DMS53 (cell line): ENCODE results near the gene TBC1D5.
"Not testable (repeated sequence)": the region's sequence is repeated elsewhere in the genome, so short reads cannot be mapped to it uniquely, and the experiment has no call there.

Source experiments
- DNase-seq: peaks from one replicate; lab custom pipeline; 2025; lab: John Stamatoyannopoulos, UW

Gene TBC1D5

DNA sequence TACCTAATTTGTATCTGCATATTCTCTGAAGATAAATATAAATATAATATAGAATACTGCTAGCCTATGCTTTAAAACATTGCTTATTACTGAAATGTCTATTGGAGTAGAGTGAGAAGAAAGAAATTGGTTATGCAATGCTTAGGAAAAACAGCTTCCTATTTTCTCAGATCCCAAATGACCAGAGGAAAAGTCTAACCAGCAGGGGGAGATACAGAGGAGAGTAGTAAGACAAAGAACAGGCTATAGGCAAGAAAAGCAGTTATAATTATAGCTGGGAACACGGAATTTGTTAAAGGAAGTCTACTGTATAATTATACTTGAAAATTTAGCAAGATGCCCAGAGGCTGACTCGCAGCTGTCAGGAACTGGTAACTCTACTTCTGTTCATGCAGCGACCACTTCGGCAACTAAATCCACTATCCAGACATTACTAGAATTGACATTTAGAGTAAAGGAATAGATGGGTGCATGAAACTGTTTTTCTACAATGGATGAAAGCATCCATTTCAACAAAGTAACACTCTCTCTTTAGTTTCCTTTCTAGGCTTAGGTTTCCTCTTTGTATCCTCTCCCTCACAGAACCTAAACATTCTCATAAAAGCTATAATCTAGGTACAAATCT, 97.2 kb downstream of the TBC1D5 start:
- DNase-seq, result peak; percentile 57

DNA sequence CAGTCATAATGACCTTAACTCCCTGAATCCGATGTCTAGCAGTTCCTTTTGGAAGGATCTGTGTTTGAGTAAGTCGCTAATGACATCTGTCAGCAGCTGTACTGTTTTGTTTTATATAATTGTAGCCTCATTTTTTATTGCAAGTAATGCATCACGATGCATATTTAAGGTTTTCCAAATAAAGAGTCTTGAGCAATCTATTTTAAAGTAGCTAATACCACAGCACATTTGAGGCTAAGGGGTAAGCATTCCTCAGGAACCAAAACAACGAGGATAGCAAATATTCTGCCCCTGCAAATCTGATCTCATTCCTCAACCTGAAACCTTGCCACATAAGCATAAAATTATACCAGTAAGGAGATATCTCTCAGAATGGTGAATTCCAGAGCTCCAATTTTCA, 98.7 kb downstream of the TBC1D5 start:
- DNase-seq, result no peak

- no peak for DNase-seq
These were observed 100.0 kb downstream of the TBC1D5 start for GRCh38 chr3:17642474-17642873.

DNA sequence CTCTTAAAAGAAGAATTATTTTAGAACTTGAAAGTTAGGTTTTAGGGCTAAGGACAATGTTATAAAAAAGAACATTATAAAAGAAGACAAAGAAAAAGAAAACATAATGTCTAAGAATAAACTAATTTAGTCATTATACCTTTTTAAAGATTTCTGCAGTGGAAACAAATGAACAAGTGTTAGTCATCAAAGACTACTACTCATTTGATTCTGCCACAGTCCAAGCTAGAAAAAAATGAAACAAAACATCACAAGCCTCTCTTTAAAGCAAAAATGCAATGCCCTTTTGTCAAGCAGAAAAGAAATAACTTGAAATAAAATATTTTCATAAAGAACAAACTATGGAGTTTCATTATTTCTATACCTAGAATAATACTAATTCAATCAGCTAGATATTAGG, 102.0 kb downstream of the TBC1D5 start:
- DNase-seq, result no peak

- peak; percentile 29 for DNase-seq
These were observed 102.7 kb downstream of the TBC1D5 start for GRCh38 chr3:17639765-17640164.

- DNase-seq, result peak; percentile 25
These were observed 103.2 kb downstream of the TBC1D5 start for GRCh38 chr3:17639257-17639656.

GRCh38 chr3:17638356-17638755, 104.1 kb downstream of the TBC1D5 start:
- DNase-seq, result no peak

DNA sequence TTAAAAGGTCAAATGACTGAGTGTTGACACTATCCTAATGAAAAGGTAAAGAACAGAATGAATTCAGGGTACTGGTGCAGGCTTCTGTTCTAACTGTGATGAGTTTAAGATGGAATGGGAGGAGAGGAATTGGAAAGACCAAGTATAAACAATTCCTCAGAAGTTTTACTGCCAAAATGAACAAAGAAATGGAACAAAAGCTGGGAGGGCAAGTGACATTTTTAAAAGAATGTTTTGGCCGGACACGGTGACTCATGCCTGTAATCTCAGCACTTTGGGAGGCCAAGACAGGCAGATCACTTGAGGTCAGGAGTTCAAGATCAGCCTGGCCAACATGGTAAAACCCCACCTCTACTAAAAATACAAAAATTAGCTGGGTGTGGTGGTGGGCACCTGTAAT, 106.8 kb downstream of the TBC1D5 start:
- DNase-seq, result not testable (repeated sequence)

- DNase-seq, result no peak
These were observed 107.5 kb downstream of the TBC1D5 start for GRCh38 chr3:17634964-17635363.

DNA sequence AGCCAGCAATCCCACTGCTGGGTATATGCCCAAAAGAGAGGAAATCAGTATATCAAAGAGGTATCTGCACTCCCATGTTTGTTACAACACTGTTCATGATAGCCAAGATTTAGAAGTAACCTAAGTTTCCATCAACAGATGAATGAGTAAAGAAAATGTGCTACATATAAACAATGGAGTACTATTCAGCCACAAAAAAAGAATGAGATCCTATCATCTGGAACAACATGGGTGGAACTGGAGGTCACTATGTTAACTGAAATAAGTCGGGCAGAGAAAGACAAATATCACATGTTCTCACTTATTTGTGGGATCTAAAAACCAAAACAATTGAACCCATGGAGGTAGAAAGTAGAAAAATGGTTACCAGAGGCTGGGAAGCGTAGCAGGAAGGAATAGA, 108.2 kb downstream of the TBC1D5 start:
- no peak for DNase-seq

- DNase-seq, result no peak
These were observed 109.9 kb downstream of the TBC1D5 start for GRCh38 chr3:17632401-17633100.

- DNase-seq, result no peak
These were observed 110.8 kb downstream of the TBC1D5 start for GRCh38 chr3:17631609-17632008.

DNA sequence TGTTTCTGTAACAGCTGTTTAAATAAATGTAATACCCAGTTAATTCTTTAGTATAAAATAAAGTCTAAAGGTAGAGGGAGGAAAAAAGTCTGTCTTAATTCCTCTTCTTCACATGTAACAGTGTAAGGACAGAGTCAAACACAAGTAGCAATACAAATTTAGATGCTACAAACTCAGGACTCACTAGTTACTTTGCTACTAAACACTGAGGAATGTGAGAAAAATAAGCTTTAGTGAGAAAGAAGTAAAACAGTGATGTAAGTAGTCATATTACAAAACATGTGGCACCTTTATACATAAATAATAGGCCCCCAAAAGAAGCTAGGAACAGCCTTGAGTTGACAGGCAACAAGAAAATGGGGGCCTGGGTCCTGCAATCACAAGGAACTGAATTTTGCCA, 113.0 kb downstream of the TBC1D5 start:
- no peak for DNase-seq

- no peak for DNase-seq
These were observed 116.0 kb downstream of the TBC1D5 start for GRCh38 chr3:17626395-17626794.

- no peak for DNase-seq
These were observed 117.3 kb downstream of the TBC1D5 start for GRCh38 chr3:17625133-17625532.

- no peak for DNase-seq
These were observed 119.0 kb downstream of the TBC1D5 start for GRCh38 chr3:17623464-17623863.

- DNase-seq, result no peak
These were observed 122.5 kb downstream of the TBC1D5 start for GRCh38 chr3:17619968-17620367.

DNA sequence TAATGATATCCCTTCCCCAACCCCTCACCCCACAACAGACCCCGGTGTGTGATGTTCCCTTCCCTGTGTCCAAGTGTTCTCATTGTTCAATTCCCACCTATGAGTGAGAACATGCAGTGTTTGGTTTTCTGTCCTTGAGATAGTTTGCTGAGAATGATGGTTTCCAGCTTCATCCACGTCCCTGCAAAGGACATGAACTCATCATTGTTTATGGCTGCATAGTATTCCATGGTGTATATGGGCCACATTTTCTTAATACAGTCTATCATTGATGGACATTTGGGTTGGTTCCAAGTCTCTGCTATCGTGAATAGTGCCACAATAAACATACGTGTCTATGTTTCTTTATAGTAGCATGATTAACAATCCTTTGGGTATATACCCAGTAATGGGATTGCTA, 129.4 kb downstream of the TBC1D5 start:
- DNase-seq, result not testable (repeated sequence)

GRCh38 chr3:17607905-17608304, 134.5 kb downstream of the TBC1D5 start:
- no peak for DNase-seq

- no peak for DNase-seq
These were observed 136.5 kb downstream of the TBC1D5 start for GRCh38 chr3:17605934-17606333.

DNA sequence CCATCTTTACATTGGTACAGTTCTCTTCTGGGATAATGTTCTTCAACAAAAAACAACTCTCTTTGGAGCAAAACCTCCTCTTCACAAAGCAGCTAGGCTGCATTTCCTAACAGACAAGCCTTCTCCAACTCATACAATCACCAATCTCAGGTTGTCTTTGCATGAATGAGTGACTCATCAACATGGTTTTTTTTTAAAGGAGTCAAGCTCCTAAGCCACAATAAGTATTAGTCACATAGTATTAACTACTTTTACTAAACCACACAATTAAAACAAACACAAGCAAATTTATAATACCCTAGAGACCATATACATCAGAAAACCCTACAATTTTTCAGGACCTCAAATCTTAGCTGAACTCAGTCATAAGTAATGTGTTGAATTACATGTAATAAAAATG, 137.4 kb downstream of the TBC1D5 start:
- peak; percentile 13 for DNase-seq

- no peak for DNase-seq
These were observed 140.3 kb downstream of the TBC1D5 start for GRCh38 chr3:17602126-17602525.

GRCh38 chr3:17592956-17593355, 149.5 kb downstream of the TBC1D5 start:
- no peak for DNase-seq

DNA sequence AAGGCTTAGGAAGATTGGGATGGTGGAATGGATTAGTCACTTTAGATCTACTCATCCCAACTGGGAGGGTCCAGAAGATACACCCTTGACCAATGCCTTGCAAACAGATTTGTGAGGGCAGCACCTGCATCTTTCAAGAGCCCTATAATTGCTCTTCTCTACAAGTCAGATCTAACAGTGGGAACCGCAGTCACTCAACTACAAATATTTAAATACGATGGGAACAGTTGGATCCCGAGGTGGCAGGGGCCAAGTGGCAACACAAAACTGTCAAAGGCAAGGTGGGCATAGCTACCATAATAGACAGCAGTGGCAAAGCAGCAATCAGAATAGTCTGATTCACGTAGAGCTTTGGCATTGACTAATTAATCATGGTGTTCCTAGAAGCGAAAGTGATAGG, 152.0 kb downstream of the TBC1D5 start:
- no peak for DNase-seq
